HG02981 (cell line): ENCODE measurements around the gene SERPINB11.
"Not testable (repeated sequence)": the region's sequence is repeated elsewhere in the genome, so short reads cannot be mapped to it uniquely, and the experiment has no call there.

Experiments
- ATAC-seq: cut with Tn5 transposase; IDR thresholded peaks from one replicate; pipeline ENCODE4 v1.9.1; 2021; ENCODE audit warnings: mild to moderate bottlenecking, moderate library complexity; ENCODE audit not compliant: unreplicated experiment

The SERPINB11 gene, protein sequence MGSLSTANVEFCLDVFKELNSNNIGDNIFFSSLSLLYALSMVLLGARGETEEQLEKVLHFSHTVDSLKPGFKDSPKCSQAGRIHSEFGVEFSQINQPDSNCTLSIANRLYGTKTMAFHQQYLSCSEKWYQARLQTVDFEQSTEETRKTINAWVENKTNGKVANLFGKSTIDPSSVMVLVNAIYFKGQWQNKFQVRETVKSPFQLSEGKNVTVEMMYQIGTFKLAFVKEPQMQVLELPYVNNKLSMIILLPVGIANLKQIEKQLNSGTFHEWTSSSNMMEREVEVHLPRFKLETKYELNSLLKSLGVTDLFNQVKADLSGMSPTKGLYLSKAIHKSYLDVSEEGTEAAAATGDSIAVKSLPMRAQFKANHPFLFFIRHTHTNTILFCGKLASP

DNA sequence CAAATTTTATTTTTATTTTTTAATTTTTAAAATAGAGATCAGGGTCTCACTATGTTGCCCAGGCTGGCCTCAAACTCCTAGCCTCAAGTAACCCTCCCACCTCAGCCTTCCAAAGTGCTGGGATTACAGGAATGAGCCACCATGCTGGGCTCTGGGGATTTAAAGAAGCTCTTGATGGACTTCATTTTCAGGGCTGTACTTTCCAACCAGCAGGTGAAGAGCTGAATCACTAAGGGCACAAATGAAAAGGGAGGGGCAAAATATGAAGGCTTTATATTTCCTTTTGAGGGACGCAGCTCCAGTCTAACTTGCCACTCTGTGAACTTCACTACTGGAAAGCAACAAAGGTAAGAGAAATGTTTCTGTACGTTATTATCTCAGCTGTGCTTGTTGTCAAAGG lies at the start of gene SERPINB11:
TSS of gene SERPINB11 (plus strand) at position 301 of the 400 bp plus-strand sequence. CDS start 7,234 bp downstream, outside the sequence.
- no peak for ATAC-seq

DNA sequence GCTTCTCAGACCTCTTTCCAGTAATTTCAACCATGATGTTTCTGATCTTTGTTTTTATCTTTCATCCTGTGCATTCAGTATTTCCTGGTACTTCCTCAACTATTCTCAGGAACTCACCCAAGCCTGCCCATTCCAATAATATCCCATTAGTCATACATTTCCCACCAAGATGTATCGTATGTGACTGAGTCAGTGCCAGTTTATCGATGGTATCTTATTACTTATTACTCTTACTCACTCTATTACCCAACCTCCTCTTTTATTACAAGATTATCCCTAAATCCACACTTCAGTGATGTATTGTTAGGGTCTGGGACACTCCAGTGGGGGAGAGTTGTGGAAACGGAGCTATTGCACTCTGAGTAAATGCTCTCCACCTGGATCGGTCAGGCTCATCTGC lies 43.8 kb upstream of the SERPINB11 start:
- ATAC-seq, result not testable (repeated sequence)

DNA sequence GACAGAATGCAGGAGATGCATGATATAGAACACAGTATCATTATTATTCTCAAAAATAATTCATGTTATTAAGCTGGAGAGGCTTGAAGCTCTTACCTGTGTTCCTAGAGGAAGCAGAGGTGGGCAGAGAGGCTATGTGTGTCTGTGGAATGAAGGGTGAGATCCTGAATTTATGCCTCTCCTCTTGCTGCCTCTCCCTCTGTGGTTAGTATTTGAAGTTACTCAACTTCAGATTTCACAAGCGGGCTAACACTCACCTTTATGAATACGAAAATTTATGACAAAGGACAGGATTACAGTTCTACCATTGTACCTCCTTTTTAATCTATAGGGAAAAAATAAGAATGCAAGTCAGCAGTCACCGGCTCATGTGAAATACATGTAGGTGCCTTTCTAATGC lies 41.0 kb upstream of the SERPINB11 start, which contains the start of gene SERPINB3:
TSS of gene SERPINB3 (minus strand) at position 144 of the 400 bp plus-strand sequence. CDS start 677 bp downstream, outside the sequence.
- ATAC-seq, result not testable (repeated sequence)

DNA sequence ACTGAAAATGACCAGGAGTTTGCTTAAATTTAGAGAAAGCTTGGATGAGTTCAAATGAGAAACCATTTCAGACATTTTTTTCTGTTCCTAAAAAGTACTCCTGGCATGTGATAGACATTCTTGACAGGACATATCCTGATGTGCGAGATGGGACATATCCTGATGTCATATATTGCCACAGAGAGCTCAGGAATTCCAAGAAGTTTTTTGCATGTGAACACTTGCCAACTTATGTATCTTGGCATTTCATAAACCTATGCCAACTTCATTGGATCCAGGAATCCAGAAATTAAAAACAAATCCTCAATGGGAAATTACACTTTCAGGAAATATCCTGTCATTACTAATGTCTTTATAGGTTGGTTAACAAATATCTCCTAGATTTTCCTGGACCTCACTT lies 38.2 kb upstream of the SERPINB11 start:
- ATAC-seq, result no peak

DNA sequence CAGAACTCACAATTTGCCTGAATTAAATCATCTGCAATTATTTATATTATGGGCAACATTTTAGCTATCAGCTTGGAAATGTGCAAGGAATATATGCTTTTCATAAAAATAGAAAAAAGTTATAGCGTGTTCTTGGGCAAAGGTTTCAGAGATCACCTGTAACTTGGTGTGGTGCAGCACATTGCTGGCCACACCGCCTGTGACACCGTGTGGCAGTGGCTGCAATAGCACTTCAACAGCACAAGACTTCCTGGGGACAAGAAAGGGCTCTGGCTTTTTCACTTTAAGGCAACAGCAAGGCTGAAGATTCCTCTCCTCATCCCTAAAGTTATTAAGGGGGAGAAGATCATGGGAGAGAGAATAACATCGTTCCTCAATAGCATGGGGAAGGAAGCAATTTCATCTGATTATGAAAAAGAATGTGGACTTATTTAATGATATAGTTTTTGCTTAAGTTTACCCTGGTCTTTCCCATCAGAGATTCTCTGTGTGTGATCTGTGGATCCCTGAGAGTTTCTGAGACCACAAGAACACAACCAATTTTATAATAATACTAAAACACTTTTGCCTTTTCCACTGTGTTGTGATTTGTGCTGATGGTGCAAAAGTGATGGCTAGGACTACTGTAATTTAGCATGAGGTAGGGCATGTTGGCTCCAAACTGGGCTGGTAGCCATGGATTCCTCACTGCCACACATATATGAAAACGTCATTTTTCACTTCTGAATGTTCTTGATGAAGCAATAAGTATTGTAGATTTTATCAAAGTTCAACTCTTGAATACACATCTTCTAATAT lies 26.0 kb upstream of the SERPINB11 start:
- ATAC-seq, result peak; percentile 90

DNA sequence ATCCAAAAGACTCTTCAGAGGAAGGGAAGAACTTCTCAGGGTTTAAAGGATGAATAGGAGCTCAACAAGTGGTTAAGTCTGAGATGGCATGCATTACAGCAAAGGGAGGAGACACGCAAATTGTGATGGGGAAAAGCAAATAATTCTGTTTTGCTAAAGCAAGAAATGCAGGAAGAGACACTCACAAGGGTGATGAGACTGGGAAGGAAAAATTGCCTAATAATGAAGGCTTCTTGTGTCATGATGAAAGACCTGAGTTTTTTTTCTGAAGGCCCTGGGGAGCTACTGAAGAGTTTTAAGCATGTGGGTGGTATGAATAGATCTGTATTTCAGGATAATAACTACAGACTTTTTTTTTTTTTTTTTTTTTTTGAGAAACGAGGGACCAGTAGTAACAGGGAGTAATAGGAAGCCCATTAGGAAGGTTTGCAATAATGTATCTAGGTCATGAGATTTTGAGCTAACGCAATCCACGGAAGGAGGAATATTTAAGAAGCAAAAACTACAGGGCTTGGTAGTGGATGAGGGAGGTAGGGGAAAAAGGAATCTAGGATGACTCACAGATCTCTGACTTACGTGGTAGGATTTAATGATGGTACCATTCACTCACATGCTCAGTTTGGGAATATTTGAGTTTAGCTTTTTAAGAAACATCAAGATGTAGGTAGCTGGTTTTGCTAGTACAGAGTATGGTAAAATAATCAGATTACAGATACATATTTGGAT lies 25.1 kb upstream of the SERPINB11 start:
- no peak for ATAC-seq

DNA sequence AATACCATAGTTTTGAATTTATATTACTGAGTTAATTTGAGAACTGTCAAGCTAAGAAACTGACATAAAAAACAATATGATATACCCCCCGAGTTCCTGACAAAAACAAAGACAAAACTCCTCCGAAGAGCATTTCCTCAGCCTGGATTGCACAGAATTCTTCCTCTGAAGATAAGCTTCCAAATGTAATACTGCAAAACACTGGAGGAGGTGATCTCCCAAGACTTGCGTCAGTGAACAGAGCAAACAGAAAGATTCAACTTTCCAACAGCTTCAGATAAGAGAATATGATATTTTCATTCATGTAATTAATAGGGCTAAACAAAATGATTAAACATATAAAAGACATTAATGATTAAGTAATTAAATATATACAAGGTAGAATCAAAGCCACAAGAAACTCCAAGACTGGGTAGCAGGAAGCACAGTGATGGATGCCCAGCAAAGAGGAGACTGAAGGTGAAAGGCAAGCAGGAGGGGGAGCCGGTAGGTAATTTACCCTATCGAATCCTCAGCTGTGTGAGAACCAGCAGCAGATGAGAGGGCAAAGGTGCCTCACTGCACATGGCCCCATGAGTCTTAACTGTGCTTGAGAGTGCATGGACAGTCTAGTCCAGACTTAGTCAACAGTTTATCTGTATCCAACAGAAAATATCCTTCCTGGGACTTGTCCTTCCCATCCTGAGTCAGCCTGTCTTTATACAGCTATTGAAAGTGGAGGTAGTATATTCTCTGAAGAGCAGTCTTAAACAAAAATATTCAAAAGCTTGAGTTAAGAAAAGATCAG lies 22.7 kb upstream of the SERPINB11 start:
- no peak for ATAC-seq

DNA sequence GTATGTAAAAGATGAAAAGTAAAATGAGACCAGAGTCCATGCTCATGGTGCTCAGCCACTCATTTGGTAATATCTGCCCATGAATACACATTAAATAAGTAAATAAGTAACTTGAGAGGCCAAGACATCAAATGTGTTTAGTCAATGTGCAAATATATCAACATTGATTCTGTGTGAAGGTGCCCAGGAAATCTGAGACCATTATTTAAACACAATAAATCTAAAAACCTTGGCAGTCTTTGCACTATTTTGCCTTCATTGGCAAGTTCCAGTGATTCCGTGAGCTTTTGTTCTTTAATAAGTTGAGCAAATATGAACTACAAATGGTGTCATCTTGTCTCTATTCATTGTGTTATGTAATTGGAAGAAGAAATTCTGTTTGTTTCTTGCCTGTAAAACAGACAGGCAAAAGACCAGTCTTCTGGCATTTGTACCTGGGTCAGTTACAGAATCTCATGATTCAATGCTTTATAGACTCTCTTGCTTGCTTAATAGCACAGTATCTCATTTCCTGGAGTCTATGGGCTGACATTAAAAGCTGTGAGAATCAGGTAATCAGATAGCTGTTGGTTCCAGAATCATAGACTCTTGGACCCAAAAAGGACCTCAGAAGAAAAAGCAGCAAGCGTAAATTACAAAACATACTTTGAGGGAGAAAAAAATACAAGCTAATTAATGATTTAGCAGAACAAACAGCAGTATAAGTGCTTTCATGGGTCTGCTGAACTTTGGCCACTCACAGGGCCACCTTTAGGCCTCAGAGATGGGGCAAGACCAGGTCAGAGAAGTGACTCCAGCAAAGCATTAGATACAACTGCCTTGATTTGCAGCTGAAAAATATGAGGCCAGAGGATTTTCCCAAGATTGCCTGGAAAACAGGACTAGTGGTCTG lies 21.1 kb upstream of the SERPINB11 start:
- ATAC-seq, result no peak

DNA sequence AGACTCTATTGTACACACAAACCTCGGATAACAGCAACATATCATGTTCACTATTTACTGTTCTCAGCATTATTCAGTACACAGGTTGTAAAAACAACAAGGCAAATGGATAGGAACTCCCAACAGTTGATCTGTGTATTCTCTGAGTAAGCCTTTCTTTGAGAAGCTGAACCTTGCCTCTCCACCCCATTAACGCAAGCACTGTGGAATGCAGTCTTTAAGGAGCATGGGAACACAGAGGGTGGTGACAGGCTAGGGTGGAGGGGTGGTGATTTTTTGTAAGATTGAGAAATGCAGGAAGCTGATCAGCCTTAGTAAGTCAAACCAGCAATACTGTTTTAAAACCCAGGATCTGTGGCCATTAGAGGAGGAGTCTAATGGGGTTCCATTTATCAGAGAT lies 19.6 kb upstream of the SERPINB11 start:
- no peak for ATAC-seq

DNA sequence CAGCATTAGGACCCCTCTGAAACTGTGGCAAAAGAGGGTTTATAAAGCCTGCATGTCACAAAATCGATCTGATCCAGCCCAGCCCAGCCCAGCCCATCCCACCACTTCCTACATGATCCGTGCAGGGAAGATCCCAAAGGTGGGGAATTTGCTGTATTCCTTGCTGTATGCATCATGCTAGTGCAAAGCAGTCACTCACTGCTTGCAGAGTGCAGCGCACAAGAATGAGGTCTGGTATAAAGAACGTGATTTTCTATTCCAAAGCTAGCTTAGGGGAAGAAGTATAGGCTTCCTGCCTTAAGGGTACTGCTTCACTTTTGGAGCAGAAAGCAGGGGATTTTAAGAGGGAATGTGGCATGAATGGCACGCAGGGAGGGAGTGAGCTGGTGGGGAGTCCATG lies 18.9 kb upstream of the SERPINB11 start:
- no peak for ATAC-seq

DNA sequence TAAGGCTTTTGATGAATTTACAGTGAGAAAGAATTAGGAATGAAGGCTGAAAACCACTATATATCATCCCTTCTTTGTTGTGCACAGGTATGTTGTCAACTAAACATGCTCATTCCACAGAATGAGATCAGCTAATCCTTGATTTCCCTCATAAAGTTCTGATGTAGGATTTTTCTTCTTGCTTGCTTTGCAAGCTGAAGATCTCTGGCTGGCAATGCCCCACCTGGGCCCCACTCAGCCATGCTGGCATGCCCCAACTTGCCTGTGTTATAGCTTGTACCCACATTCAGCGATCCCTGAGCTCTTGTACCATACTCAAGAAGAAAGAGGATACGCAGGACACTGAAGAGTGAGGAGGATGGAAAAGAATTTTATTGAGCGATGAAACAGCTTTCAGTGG lies 18.0 kb upstream of the SERPINB11 start:
- no peak for ATAC-seq

DNA sequence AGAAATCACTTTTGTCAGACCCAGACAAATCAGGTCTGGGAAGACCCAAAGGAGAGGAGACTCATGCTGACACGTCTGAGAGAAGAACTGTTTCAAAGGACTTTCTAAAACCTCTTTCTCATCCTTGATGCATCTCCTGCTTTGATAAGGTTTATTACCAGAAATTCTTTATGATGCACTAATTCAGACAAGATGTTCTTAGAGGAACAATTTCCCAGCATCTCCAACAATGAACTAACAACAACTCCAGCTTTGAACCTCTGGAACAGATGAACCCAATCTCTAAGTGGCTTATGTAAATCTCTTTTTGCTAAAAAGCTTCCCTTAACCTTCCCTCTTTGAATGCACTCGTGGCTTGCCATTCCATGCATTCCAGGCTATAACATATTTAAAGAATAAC lies 15.9 kb upstream of the SERPINB11 start:
- ATAC-seq, result no peak

DNA sequence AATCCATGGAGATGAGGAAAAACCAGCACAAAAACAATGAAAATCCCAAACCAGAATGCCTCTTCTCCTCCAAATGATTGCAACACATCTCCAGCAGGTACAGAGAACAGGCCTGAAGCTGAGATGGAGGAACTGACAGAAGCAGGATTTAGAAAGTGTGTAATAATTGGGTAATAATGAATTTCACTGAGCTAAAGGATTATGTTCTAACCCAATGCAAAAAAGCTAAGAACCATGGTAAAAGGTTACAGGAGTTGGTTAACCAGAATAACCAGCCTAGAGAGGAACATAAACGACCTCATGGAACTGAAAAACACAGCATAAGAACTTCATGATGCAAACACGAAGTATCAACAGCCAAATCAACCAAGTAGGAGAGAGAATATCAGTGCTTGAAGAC lies 13.7 kb upstream of the SERPINB11 start:
- ATAC-seq, result no peak

DNA sequence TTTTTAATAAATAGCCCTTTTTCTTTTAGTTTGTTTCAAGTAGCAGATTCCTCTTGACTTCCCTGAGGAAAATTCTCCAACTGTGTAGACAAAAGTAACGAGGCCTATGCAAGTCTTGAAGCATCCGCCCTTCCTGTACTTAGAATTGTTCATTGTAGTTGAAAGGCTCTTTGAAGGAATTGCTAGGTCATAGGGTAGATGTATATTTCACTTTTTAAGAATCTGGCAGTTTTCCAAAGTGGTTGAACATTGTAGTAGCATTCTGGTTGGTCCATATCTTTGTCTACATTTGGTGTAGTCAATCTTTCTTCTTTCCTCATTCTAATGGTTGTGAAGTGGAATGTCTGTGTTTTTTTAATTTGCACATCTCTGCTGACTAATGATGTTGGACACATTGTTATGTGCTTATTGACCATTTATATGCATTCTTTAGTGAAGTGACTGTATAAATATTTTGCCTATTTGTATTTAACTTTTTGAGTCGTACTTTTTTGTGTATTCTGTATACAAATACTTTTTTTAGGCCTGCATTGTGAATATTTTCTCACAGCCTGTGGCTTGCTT lies 5.6 kb upstream of the SERPINB11 start:
- ATAC-seq, result no peak

DNA sequence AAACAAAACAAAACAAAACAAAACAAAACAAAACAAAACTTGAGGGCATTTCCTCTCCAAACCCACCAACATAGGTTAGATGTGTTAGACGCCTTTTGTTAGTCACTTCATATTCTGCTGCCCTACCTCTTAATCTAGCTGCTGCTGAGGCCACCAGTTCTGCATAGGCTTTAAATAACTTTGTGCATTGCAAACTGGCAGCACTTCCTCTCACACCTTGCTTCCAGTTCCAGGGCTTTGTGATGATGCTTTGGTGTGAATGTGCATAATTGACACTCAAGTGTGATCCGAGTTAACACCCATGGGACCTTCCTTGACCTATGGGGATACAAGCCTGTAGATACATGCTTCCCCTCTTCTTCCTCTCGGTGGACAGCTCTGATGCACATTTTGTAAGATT lies 2.3 kb upstream of the SERPINB11 start:
- ATAC-seq, result no peak

DNA sequence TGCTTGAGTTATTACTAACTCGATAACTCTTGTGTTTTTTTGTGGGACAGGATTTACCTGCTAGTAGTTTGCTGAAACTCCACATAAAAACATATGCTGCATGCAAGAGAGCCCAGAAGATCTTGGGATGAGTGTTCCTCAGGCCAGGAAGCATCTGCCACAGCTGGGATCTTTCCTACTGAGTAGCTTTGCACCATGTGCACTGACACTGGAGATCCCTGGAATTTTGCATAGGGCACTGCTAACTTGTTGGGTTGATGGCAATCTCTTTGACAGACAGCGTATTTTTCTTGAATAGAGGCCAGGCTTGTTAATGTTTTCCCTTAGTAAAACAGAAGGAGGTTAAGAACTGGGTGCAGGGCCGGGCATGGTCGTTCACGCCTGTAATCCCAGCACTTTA lies 808 bp upstream of the SERPINB11 start:
- ATAC-seq, result no peak

DNA sequence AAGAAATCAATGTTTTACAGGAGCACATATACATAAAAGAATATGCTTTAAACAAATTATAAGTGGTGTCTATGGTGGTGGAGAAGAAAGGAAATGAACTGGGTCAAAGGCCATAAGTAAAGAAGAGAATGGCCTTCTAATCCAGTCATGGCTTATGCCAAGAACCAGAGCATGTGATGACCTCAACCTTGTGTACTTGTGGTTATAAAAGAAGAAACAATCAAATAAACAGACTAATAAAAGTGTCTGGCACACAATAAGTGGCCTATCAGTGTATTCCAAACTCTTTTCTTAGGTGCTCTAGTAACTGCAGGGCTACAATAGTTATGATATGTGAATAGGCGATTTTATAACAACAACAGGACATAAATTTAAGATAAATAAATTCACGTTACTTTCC lies 2.6 kb downstream of the SERPINB11 start:
- no peak for ATAC-seq

DNA sequence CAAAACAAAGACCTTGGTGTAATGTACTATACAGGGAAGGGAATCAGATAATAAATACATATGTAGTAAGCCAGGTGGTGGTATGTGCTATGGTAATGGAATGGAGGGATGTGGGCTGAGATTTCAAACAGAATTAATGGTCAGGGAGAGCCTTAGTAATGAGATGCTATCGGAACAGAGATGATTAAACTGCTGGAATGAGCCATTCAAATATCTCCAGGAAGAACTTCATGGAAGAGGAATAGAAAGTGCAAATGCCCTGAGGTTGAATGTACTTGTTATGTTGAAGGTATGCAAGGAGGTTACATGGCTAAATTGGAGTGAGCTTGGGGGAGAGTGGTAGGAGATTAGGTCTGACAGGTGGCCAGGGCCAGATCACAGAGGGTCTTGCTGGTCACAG lies 5.1 kb downstream of the SERPINB11 start:
- ATAC-seq, result no peak

DNA sequence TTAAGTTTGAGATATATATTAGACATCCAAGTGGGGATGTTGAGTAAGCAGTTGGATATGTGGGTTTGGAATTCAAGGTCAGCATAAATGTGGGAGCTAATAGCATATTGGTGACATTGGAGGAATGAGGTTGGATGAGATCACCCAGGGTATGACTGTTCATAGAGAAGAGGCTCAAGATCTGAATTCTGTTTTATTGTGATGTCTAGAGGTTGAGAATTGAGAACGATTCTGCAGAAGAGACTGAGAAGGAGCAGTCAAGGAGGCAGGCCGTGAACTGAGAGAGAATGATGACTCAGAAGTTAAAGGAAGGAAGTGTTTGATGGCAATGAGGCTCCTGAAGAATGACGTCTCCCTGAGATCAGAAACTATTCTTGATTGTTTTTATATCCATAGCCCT lies 5.9 kb downstream of the SERPINB11 start:
- ATAC-seq, result no peak
